Stomach (tissue), 9 donors: Measurements from ENCODE around the gene RIPOR3. TPM values are rescaled to one million over a fixed set of nuclear protein-coding genes. Genes with fewer than 3 reads are reported as not detected.

ENCODE experiments used
- DNase-seq, 2 donors: peaks; one replicate each; pipeline versions ENCODE4 v3.0.0 to v3.0.0-alpha.2; 2013 to 2019
- H3K27ac ChIP-seq, 5 donors: fragments of 200-600 bp in 4 of 5; sonication (generic) in 4 of 5; one replicate each; pipeline ENCODE4 v1.5.1; 2013 to 2019; ENCODE audit warnings: mild to moderate bottlenecking in 1 of 5, moderate library complexity in 1 of 5
- H3K27me3 ChIP-seq, 3 donors: fragments of 200-600 bp; sonication (generic); one replicate each; pipeline ENCODE4 v1.5.1; 2017 to 2019; ENCODE audit warnings: mixed run types in 1 of 3
- H3K36me3 ChIP-seq, 4 donors: fragments of 200-600 bp; sonication (generic); 1 replicate in 3 of 4; 2 replicates in 1 of 4; pipeline ENCODE4 v1.5.1; 2016 to 2019
- H3K4me1 ChIP-seq, 4 donors: fragments of 200-600 bp; sonication (generic); one replicate each; pipeline ENCODE4 v1.5.1; 2016 to 2019
- H3K4me3 ChIP-seq, 4 donors: fragments of 200-600 bp; sonication (generic) in 3 of 4; one replicate each; pipeline ENCODE4 v1.5.1; 2016 to 2019; ENCODE audit warnings: mild to moderate bottlenecking in 1 of 4
- H3K9me3 ChIP-seq, 4 donors: fragments of 200-600 bp; sonication (generic); one replicate each; pipeline ENCODE4 v1.5.1; 2016 to 2019
- CTCF ChIP-seq, 7 experiments: fragments of 450-650 bp in 4 of 7; fragments of 200-600 bp in 3 of 7; sonication (generic) in 3 of 7; IDR thresholded peaks; one replicate each; pipeline ENCODE4 v1.5.1; 2016 to 2019; ENCODE audit warnings: antibody characterized with exemption in 7 of 7, control low read depth in 2 of 7, mild to moderate bottlenecking in 1 of 7
- EP300 ChIP-seq: sonication (generic); formaldehyde crosslinking; IDR thresholded peaks from one replicate; pipeline ENCODE4 v1.6.1; 2017; ENCODE audit warnings: antibody characterized with exemption
- POLR2A ChIP-seq, 4 donors: fragments of 450-650 bp; IDR thresholded peaks; one replicate each; pipeline ENCODE4 v1.6.1; 2016; ENCODE audit warnings: antibody characterized with exemption in 4 of 4, control low read depth in 2 of 4, mild to moderate bottlenecking in 1 of 4, moderate library complexity in 1 of 4
- POLR2AphosphoS5 ChIP-seq, 3 donors: sonication (generic); formaldehyde crosslinking; IDR thresholded peaks; one replicate each; pipeline ENCODE4 v1.6.1; 2016; ENCODE audit warnings: antibody characterized with exemption in 3 of 3
- WGBS, 5 donors: extraction: QIAGEN DNeasy Blood & Tissue Kit in 3 of 5; methylation state at CpG; one replicate each; pipeline versions ENCODE4 v1.1.5 to v1.1.7; 2013 to 2018; 5-methylcytosine and 5-hydroxymethylcytosine counted together
- intact Hi-C: fragments of 100-400 bp; cut with DNase I; formaldehyde crosslinking; loops from one replicate; pipeline ENCODE4 v1.15.1; 2023; ENCODE audit warnings: low total_unique reads
- polyA plus RNA-seq, 3 donors: library from polyadenylated mRNA; stranded (reverse); fragments of 200-250 nt; gene quantifications; one replicate each; pipeline ENCODE4 v1.2.3, GENCODE V29; 2013
- total RNA-seq, 5 donors: library from RNA; depleted of rRNA; stranded (reverse); fragments of >200 nt; gene quantifications; one replicate each; pipeline versions ENCODE4 v1.1.0 to v1.2.3, GENCODE V29; 2014 to 2016
- donor health status: healthy with polysubstance abuse.
- donor health status: Bipolar disorder and iron deficiency.
- donor health status: healthy.

The RIPOR3 gene
- total and polyA plus RNA-seq, 8 donors: 4.4 to 61.1 (median 8.2) TPM

DNA sequence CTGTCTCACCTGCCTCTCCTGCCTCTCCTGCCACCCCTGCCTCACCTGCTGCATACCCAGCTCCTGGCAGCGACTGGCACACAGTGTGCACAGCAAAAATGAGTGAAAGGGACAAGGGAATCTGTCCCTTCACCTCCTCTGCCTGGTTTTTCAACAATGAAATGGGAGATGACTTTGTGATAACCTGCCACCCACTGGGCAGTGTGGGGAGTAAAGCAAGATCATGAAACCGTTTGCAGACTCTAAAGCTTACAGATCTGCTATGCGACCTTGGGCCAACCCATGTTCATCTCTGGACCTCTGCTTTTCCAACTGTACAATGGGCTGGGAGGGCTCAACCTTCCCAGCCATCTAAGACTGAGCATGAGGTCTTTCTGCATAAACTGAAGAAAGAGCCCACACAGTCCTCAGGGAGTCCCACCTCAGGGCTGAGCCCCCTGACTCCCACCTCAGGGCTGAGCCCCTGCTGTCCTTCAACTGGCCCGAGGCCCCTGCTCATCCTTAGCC lies 81.1 kb downstream of the RIPOR3 start:
- intact Hi-C loops: no loop called here
- H3K4me3 ChIP-seq: no peak overlapping the region
- TF ChIP-seq EP300 (no peak), POLR2AphosphoS5 (IDR thresholded peaks at IDR 0.05) (no peak), CTCF (IDR thresholded peaks at IDR 0.05) (no peak), POLR2A (IDR thresholded peaks at IDR 0.05) (no peak)
- no peak for DNase-seq
- peaks cover 0 to 37% (median 18%) of the 10 kb centered on the region in 4 donors for H3K36me3 ChIP-seq
- WGBS, 5 donors: 45 to 62% (median 55%) methylated on average over 3 to 4 of the region's 4 CpGs
- H3K4me1 ChIP-seq: no peaks in the 10 kb centered on the region
- H3K27ac ChIP-seq: no peak overlapping the region
- H3K9me3 ChIP-seq: no peaks in the 10 kb centered on the region
- peaks cover 0 to 7% (median 0%) of the 10 kb centered on the region in 3 donors for H3K27me3 ChIP-seq

DNA sequence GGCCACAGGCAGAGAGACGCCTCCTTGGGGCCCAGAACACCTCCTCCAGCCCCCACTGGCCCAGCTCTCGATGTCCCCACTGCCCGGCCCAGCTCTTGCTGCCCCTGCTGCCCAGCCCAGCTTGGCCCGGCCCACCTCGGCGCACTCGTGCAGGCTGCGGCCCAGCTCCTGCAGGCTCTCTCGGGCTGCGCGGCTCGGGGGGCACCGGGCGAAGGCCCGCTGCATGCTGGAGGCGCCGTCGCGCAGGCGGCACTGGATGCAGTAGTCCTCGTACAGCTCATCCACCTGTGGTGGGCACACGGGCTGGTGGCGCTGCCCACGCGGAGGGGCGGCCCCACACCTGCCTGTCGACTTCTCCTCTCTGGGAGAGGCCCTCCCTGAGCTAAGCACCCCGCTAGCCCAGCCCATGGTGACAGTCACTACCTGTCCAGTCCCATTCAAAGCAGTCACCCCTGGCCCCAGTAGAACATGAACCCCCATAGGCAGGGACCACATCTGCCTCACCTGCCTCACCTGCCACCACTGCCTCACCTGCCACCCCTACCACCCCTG lies 81.8 kb downstream of the RIPOR3 start:
- intact Hi-C loops: no loop called here
- TF ChIP-seq CTCF (IDR thresholded peaks at IDR 0.05) (no peak), POLR2AphosphoS5 (IDR thresholded peaks at IDR 0.05) (no peak), EP300 (no peak), POLR2A (IDR thresholded peaks at IDR 0.05) (no peak)
- no peaks in the 10 kb centered on the region for H3K4me1 ChIP-seq

GRCh38 chr20:50608750-50609104 lies 82.6 kb downstream of the RIPOR3 start:
- no peak for DNase-seq
- no peaks in the 10 kb centered on the region for H3K4me1 ChIP-seq
- WGBS, 5 donors: 92 to 97% (median 95%) methylated on average over 6 to 13 of the region's 13 CpGs
- H3K4me3 ChIP-seq: no peak overlapping the region
- intact Hi-C loops: no loop called here
- H3K36me3 ChIP-seq: peaks cover 0 to 42% (median 20%) of the 10 kb centered on the region in 4 donors
- H3K27ac ChIP-seq: no peak overlapping the region
- no peaks in the 10 kb centered on the region for H3K9me3 ChIP-seq
- no peak for TF ChIP-seq EP300
- no peak for TF ChIP-seq POLR2A (IDR thresholded peaks at IDR 0.05)
- peaks cover 0 to 7% (median 0%) of the 10 kb centered on the region in 3 donors for H3K27me3 ChIP-seq

More for the DNA sequence above, 81.8 kb downstream of the RIPOR3 start:
- 91 to 97% (median 95%) methylated on average over 16 to 28 of the region's 28 CpGs for WGBS, 5 donors
- Histone ChIP-seq H3K9me3 (no peaks in the 10 kb centered on the region), H3K36me3 (peaks cover 0 to 40% (median 18%) of the 10 kb centered on the region in 4 donors), H3K27me3 (peaks cover 0 to 7% (median 0%) of the 10 kb centered on the region in 3 donors), H3K4me3 (no peak overlapping the region), H3K27ac (no peak overlapping the region)
- DNase-seq: no peak

DNA sequence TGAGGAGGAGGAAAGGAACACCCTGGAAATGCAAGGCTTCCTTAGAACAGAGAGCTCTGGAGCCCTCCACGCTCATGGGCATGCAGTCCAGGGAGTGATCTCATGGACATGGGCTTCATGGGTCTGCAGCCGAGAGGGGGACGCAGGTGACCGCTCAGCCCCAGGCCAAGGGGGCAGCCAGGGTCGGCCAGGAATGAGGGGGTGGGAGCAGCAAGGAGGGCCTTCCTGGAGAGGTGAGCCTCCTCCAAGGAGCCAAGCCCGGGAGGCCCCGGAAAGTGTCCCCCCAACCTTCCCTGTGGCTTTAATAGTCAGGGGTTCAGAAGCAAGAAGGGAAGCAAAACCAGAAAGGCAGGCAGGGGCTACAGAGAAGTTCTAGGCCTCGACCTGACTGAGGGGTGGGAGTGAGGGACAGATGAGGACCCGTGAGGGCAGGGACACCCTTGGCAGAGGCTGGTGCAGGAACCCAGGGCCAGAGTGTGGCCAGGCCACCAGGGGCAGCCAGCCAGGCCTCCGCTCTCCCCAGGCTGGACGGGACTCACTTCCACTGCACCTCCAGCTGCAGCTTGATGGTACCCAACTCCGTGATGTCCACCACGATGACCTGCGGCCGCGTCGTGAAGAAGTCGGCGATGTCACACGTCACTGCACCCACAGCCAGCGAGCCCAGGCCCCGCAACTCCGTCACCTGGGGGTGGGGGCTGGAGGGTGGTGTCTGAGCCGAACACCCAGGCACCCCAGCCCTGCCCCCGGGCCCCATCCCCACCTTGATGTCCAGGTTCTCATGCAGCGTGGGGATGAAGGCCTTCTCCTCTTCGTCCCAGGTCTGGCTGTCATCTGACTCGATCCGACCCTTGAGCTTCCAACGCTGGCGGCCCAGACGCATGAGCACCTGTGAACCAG lies 83.2 kb downstream of the RIPOR3 start:
- intact Hi-C loops: no loop called here
- 91 to 93% (median 92%) methylated on average over 24 to 32 of the region's 32 CpGs for WGBS, 5 donors
- Histone ChIP-seq H3K4me3 (no peak overlapping the region), H3K4me1 (no peaks in the 10 kb centered on the region), H3K9me3 (no peaks in the 10 kb centered on the region), H3K36me3 (peaks cover 0 to 44% (median 24%) of the 10 kb centered on the region in 4 donors), H3K27me3 (peaks cover 0 to 7% (median 0%) of the 10 kb centered on the region in 3 donors), H3K27ac (no peak overlapping the region)
- TF ChIP-seq POLR2A (IDR thresholded peaks at IDR 0.05) (no peak), POLR2AphosphoS5 (IDR thresholded peaks at IDR 0.05) (no peak), EP300 (no peak), CTCF (IDR thresholded peaks at IDR 0.05) (no peak)
- DNase-seq: no peak
